HUES48 (cell line): ENCODE data around the gene SPATA33.

ENCODE experiments used
- H3K27ac ChIP-seq: one replicate; pipeline ENCODE4 v1.7.0; 2013; ENCODE audit warnings: low read depth, low read length, inconsistent platforms
- H3K27me3 ChIP-seq: 2 replicates; pipeline ENCODE4 v1.6.1; 2013; ENCODE audit warnings: mild to moderate bottlenecking, low read length; ENCODE audit not compliant: control insufficient read depth, insufficient read depth
- H3K36me3 ChIP-seq: 2 replicates; pipeline ENCODE4 v1.6.1; 2013; ENCODE audit warnings: low read length; ENCODE audit not compliant: control insufficient read depth, insufficient read depth
- H3K4me1 ChIP-seq: 2 replicates; pipeline ENCODE4 v1.6.1; 2013; ENCODE audit warnings: mild to moderate bottlenecking, low read length; ENCODE audit not compliant: control insufficient read depth, insufficient read depth
- H3K4me3 ChIP-seq: 2 replicates; pipeline ENCODE4 v1.5.1; 2013; ENCODE audit warnings: mild to moderate bottlenecking, low read depth, low read length
- H3K9ac ChIP-seq: 2 replicates; pipeline ENCODE4 v1.6.1; 2013; ENCODE audit warnings: mild to moderate bottlenecking, low read depth, low read length, moderate library complexity
- H3K9me3 ChIP-seq: 2 replicates; pipeline ENCODE4 v1.6.1; 2013; ENCODE audit warnings: low read length; ENCODE audit not compliant: control insufficient read depth, insufficient read depth

The SPATA33 gene

DNA sequence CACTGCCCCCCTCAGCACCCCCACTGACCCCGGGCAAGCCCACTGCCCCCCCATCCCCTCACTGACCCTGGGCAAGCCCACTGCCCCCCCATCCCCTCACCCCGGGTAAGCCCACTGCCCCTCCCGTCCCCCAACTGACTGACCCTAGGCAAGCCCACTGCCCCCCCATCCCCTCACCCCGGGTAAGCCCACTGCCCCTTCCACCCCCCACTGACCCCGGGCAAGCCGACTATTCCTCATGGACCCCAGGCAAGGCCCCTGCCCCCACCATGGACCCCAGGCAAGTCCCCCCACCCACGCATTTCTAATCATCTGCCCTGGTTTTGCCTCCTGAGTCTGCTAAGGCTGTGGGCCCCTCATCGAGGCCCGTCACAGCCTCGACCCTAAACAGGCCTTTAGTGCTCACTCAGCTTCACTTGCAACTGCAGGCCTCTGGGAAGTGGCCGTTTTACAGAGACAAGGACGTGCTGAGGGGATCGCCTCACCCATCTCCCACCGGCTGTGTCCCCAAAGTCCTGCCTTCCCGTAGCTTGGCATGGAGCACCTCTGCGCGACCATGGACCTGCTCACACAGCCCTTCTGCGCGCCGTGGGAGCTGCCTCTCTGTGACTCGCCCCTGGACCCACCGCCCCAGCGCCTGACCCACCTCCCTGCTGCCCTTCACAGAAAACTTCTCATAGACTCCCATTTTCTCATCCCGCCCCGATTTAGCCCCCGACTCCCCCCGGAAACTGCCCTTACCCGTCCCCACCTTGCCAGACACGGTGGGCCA lies 59.5 kb downstream of the SPATA33 start:
- Histone ChIP-seq H3K9me3 (no peaks in the 10 kb centered on the region), H3K27ac (no peak overlapping the region), H3K36me3 (peaks cover 18% of the 10 kb centered on the region; the same call in 1 of the 2 replicates), H3K9ac (no peak overlapping the region), H3K4me3 (no peak overlapping the region), H3K4me1 (no peaks in the 10 kb centered on the region; the same call in 1 of the 2 replicates), H3K27me3 (peaks cover 33% of the 10 kb centered on the region)

DNA sequence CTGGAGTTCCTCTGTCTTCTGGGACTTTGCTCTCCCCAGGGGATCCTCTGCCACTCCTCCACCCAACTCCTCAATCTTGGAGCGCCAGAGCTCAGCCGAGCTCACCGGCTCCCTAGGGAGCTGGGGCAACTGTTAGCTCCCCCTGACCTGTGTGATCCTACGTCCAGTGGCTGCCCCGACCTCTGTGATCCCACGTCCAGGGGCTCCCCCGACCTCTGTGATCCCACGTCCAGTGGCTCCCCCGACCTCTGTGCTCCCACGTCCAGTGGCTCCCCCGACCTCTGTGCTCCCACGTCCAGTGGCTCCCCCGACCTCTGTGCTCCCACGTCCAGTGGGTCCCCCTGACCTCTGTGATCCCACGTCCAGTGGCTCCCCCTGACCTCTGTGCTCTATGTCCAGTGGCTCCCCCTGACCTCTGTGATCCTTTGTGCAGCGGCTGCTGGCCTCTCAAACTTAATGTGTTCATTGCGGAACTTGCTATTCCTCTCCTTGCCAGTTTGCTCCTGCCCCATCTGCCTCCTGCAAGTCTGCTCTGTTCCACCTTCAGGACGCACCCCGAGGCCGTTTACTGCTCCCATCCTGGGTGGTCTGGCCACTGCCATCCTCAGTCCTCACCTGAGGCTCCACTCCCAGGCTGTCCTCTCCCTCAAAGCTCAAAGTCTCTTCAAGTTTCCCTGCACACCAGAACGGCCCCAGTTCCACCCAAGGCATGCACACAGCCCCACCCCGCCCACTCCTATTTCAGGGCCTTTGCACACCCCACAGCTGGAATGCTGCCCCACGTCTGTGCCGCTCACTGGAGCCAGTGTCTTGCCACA lies 60.3 kb downstream of the SPATA33 start:
- peaks cover 18% of the 10 kb centered on the region; the same call in 1 of the 2 replicates for H3K36me3 ChIP-seq
- H3K4me1 ChIP-seq, result peaks cover 4% of the 10 kb centered on the region; the same call in 1 of the 2 replicates
- H3K9me3 ChIP-seq, result no peaks in the 10 kb centered on the region
- H3K27me3 ChIP-seq, result peaks cover 41% of the 10 kb centered on the region
- no peak overlapping the region for H3K4me3 ChIP-seq
- H3K27ac ChIP-seq, result no peak overlapping the region
- no peak overlapping the region for H3K9ac ChIP-seq
